ENCODE measurements around the gene TIMP2. TPM values are rescaled to one million over a fixed set of nuclear protein-coding genes. Genes with fewer than 3 reads are reported as not detected.

TIMP2 gene
- total and polyA plus RNA-seq, 2 of the 8 experiments (the other 6 are each of a cell fraction or from before 2014, with no cell fraction given), result 18.2 to 43.3 TPM

DNA sequence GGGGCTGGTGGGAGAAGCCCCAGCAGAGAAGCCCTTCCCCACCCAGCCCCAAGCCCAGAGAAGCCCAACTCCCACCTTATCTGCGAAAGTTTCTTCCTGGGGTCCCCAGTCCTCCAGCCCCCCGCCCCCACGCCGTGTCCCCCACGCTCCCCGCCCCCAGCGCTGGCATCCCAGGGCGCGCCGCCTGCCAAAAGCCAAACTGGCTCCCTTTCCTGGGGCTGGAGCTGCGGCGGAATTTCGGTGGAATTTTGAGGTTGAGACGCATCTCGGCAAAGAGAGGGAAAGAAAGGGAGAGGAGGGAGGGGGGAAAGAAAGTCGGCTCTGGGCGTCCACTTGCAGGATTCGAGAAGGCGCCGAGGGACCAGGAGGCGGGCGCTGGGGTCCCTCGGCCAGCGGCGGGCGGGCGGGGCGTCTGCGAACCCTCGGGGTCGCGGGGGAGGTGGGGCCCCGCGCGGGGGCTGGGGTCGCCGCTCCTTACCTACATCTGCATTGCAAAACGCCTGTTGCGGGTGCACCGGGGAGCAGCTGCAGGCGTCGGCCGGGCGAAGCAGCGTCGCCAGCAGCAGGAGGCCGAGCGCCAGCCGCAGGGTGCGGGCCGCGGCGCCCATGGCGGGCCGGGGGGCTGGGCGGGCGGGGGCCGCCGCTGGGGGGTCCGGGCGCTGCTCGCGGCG is 571 bp downstream of the TIMP2 start (continued):
- TF ChIP-seq, protein P1, sequence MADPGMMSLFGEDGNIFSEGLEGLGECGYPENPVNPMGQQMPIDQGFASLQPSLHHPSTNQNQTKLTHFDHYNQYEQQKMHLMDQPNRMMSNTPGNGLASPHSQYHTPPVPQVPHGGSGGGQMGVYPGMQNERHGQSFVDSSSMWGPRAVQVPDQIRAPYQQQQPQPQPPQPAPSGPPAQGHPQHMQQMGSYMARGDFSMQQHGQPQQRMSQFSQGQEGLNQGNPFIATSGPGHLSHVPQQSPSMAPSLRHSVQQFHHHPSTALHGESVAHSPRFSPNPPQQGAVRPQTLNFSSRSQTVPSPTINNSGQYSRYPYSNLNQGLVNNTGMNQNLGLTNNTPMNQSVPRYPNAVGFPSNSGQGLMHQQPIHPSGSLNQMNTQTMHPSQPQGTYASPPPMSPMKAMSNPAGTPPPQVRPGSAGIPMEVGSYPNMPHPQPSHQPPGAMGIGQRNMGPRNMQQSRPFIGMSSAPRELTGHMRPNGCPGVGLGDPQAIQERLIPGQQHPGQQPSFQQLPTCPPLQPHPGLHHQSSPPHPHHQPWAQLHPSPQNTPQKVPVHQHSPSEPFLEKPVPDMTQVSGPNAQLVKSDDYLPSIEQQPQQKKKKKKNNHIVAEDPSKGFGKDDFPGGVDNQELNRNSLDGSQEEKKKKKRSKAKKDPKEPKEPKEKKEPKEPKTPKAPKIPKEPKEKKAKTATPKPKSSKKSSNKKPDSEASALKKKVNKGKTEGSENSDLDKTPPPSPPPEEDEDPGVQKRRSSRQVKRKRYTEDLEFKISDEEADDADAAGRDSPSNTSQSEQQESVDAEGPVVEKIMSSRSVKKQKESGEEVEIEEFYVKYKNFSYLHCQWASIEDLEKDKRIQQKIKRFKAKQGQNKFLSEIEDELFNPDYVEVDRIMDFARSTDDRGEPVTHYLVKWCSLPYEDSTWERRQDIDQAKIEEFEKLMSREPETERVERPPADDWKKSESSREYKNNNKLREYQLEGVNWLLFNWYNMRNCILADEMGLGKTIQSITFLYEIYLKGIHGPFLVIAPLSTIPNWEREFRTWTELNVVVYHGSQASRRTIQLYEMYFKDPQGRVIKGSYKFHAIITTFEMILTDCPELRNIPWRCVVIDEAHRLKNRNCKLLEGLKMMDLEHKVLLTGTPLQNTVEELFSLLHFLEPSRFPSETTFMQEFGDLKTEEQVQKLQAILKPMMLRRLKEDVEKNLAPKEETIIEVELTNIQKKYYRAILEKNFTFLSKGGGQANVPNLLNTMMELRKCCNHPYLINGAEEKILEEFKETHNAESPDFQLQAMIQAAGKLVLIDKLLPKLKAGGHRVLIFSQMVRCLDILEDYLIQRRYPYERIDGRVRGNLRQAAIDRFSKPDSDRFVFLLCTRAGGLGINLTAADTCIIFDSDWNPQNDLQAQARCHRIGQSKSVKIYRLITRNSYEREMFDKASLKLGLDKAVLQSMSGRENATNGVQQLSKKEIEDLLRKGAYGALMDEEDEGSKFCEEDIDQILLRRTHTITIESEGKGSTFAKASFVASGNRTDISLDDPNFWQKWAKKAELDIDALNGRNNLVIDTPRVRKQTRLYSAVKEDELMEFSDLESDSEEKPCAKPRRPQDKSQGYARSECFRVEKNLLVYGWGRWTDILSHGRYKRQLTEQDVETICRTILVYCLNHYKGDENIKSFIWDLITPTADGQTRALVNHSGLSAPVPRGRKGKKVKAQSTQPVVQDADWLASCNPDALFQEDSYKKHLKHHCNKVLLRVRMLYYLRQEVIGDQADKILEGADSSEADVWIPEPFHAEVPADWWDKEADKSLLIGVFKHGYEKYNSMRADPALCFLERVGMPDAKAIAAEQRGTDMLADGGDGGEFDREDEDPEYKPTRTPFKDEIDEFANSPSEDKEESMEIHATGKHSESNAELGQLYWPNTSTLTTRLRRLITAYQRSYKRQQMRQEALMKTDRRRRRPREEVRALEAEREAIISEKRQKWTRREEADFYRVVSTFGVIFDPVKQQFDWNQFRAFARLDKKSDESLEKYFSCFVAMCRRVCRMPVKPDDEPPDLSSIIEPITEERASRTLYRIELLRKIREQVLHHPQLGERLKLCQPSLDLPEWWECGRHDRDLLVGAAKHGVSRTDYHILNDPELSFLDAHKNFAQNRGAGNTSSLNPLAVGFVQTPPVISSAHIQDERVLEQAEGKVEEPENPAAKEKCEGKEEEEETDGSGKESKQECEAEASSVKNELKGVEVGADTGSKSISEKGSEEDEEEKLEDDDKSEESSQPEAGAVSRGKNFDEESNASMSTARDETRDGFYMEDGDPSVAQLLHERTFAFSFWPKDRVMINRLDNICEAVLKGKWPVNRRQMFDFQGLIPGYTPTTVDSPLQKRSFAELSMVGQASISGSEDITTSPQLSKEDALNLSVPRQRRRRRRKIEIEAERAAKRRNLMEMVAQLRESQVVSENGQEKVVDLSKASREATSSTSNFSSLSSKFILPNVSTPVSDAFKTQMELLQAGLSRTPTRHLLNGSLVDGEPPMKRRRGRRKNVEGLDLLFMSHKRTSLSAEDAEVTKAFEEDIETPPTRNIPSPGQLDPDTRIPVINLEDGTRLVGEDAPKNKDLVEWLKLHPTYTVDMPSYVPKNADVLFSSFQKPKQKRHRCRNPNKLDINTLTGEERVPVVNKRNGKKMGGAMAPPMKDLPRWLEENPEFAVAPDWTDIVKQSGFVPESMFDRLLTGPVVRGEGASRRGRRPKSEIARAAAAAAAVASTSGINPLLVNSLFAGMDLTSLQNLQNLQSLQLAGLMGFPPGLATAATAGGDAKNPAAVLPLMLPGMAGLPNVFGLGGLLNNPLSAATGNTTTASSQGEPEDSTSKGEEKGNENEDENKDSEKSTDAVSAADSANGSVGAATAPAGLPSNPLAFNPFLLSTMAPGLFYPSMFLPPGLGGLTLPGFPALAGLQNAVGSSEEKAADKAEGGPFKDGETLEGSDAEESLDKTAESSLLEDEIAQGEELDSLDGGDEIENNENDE (IDR thresholded peaks at IDR 0.05; ENCODE audit: insufficient replicate concordance, low read length), result no peak
- TF ChIP-seq SIN3A (conservative IDR thresholded peaks at IDR 0.05 in 1 of 2, IDR thresholded peaks at IDR 0.05 in 1 of 2; ENCODE audit: low read depth in 1 of 2, low read length in 2 of 2) (no peak), JUND (IDR thresholded peaks at IDR 0.05; ENCODE audit: low read length) (no peak), SUZ12 (IDR thresholded peaks at IDR 0.05; ENCODE audit: low read length) (no peak), CBX8 (IDR thresholded peaks at IDR 0.05; ENCODE audit: borderline replicate concordance, low read depth, low read length) (no peak), MAFK (IDR thresholded peaks at IDR 0.05; ENCODE audit: low read depth, low read length) (no peak)
- TF ChIP-seq, protein P2, sequence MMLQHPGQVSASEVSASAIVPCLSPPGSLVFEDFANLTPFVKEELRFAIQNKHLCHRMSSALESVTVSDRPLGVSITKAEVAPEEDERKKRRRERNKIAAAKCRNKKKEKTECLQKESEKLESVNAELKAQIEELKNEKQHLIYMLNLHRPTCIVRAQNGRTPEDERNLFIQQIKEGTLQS (IDR thresholded peaks at IDR 0.05; ENCODE audit: insufficient read depth, low read depth, low read length), result no peak
- TF ChIP-seq, protein P3, sequence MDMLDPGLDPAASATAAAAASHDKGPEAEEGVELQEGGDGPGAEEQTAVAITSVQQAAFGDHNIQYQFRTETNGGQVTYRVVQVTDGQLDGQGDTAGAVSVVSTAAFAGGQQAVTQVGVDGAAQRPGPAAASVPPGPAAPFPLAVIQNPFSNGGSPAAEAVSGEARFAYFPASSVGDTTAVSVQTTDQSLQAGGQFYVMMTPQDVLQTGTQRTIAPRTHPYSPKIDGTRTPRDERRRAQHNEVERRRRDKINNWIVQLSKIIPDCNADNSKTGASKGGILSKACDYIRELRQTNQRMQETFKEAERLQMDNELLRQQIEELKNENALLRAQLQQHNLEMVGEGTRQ (IDR thresholded peaks at IDR 0.05; ENCODE audit: low read length), result no peak

Measured in H1 (cell line).